GM13976 (cell line): ENCODE results near the gene DRD3.

ENCODE experiments used
- DNase-seq: peaks from one replicate; pipeline ENCODE4 v3.0.0; 2012; ENCODE audit warnings: low spot score
- CTCF ChIP-seq: IDR thresholded peaks from 2 replicates; pipeline ENCODE4 v1.5.1; 2012; ENCODE audit warnings: borderline replicate concordance, mild to moderate bottlenecking; ENCODE audit not compliant: insufficient read depth; ENCODE audit errors: extremely low read depth, missing control alignments, control extremely low read depth
- in situ Hi-C: fragments of 300-500 bp; cut with MboI; formaldehyde crosslinking; loops from one replicate; pipeline ENCODE4 v1.12.0; 2022; ENCODE audit warnings: low sequenced_read_pairs, mixed read lengths, inconsistent platforms; ENCODE audit not compliant: unreplicated experiment

Gene DRD3

GRCh38 chr3:114186501-114186900, 7.6 kb upstream of the DRD3 start:
- in situ Hi-C loops, result no loop called here
- no peak for TF ChIP-seq CTCF
- DNase-seq, result no peak

GRCh38 chr3:114179575-114179974, 723 bp upstream of the DRD3 start:
- DNase-seq, result no peak
- TF ChIP-seq CTCF, result peak; percentile 7
- in situ Hi-C loops, result no loop called here

GRCh38 chr3:114176890-114177289, 2.0 kb downstream of the DRD3 start:
- no peak for DNase-seq
- TF ChIP-seq CTCF, result no peak
- in situ Hi-C loops, result no loop called here

- in situ Hi-C loops, result no loop called here
- DNase-seq, result no peak
- TF ChIP-seq CTCF, result no peak
Observed at GRCh38 chr3:114176487-114176886, 2.4 kb downstream of the DRD3 start.

- in situ Hi-C loops, result no loop called here
- DNase-seq, result no peak
- no peak for TF ChIP-seq CTCF
Observed at GRCh38 chr3:114175204-114175987, 3.5 kb downstream of the DRD3 start.

- in situ Hi-C loops, result loop anchor here (25.0 kb wide), 1 partner anchor 641 kb away; no protein-coding TSS in a partner anchor
- no peak for DNase-seq
- no peak for TF ChIP-seq CTCF
Observed at GRCh38 chr3:114171677-114172076, 7.2 kb downstream of the DRD3 start.
